Stimulated activated CD4-positive, alpha-beta T cell treated with anti-CD3 and anti-CD28 coated beads, TNF-alpha, amount 100 ng/mL, for 4 hours (primary cell): ENCODE results near the gene PNPLA7.

Source experiments
- DNase-seq, 3 experiments: peaks; one replicate each; pipeline ENCODE4 v3.0.0-alpha.2; 2020; ENCODE audit warnings: low read depth in 3 of 3

Gene PNPLA7

GRCh38 chr9:137462396-137462985 is 87.7 kb downstream of the PNPLA7 start:
- no peak for DNase-seq

- peak in 2 of 3 experiments; percentile 37 to 49 for DNase-seq
Observed at GRCh38 chr9:137461663-137462395, 88.4 kb downstream of the PNPLA7 start.

- DNase-seq, result no peak
Observed at GRCh38 chr9:137461316-137461662, 88.9 kb downstream of the PNPLA7 start.

- DNase-seq, result no peak
Observed at GRCh38 chr9:137460363-137461315, 89.6 kb downstream of the PNPLA7 start.

GRCh38 chr9:137459601-137460362 is 90.4 kb downstream of the PNPLA7 start:
- no peak for DNase-seq

- peak; percentile 91 to 94 (median 93) for DNase-seq
Observed at GRCh38 chr9:137459152-137459600, 91.0 kb downstream of the PNPLA7 start, which contains the start of gene NSMF. Gene NSMF, minus strand, starts transcription at chr9:137459334. Its CDS starts 232 bp downstream, at chr9:137459102.

- DNase-seq, result peak in 1 of 3 experiments; percentile 40
Observed at GRCh38 chr9:137458194-137459151, 91.7 kb downstream of the PNPLA7 start.

- DNase-seq, result no peak
Observed at GRCh38 chr9:137457406-137458193, 92.6 kb downstream of the PNPLA7 start.

GRCh38 chr9:137456864-137457405 is 93.3 kb downstream of the PNPLA7 start:
- no peak for DNase-seq

GRCh38 chr9:137456061-137456863 is 93.9 kb downstream of the PNPLA7 start:
- no peak for DNase-seq

- DNase-seq, result no peak
Observed at GRCh38 chr9:137455359-137455991, 94.7 kb downstream of the PNPLA7 start.

GRCh38 chr9:137454597-137455358 is 95.4 kb downstream of the PNPLA7 start:
- DNase-seq, result peak in 1 of 3 experiments; percentile 1

- no peak for DNase-seq
Observed at GRCh38 chr9:137454145-137454596, 96.0 kb downstream of the PNPLA7 start.

GRCh38 chr9:137453643-137454081 is 96.5 kb downstream of the PNPLA7 start:
- DNase-seq, result peak in 1 of 3 experiments; percentile 40

- no peak for DNase-seq
Observed at GRCh38 chr9:137452761-137453642, 97.2 kb downstream of the PNPLA7 start.
